Activated gamma-delta T cell treated with Interleukin-2 at 50 U/mL for 16 hours (primary cell): ENCODE data around the gene VKORC1.
"Not testable (repeated sequence)": the region's sequence is repeated elsewhere in the genome, so short reads cannot be mapped to it uniquely, and the experiment has no call there.

Source experiments
- DNase-seq: peaks from one replicate; pipeline ENCODE4 v3.0.0-alpha.2; 2020

The VKORC1 gene

DNA sequence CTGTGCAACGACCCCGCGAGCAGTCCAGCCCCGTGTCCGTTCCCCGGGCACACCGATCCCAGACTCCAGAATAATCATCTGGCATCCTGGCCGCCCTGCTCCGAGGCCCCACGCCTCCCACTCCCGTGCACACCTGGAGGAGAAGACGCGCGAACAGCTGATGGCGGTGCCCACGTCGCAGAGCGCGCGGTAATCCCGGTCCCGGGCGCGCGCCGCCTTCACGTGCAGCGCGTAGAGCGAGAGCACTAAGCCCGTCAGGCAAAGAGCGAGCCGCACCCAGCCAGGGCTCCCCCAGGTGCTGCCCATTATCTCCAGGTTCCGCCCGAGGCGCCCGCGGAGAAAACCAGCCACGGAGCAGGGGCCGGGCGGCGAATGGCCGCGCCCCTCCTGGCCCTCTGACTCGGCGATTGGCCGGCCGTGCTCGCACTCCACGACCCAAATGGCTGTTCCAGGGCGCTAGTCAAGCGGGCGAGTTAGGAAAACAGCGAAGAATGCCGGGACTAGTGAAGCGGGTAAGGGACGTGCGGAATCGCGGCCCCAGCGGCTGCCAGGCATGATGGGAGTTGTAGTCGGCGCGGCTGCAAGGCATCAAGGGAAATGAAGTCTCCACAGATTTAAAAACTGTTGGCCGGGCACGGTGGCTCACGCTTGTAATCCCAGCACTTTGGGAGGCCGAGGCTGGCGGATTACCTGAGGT, at the start of gene VKORC1:
Gene VKORC1, minus strand, starts transcription at position 374 of the 697 bp plus-strand sequence. Its CDS starts 68 bp downstream, at position 306.
- DNase-seq = peak; percentile 77

DNA sequence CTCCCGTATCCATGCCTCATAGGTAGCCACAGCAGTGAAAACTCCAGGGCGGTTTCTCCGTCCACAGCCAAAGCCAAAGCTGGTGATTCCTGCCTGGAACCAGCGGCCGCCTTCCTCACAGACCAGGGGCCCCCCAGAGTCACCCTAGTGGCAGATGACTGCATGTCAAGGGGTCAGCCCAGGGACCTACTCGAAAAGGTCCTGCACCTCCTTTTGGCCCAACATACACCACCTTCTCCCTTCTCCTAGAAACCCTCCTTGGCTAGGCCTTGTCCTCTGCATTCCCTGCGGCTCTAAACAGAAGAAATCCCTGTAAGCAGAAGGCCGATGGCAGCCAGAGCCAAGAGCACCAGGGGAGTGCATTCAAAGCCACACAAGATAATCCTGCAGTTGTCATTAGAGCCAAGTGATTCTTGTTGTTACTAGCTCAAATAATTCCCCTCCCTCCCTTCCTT, 49.1 kb upstream of the VKORC1 start:
- DNase-seq = no peak

DNA sequence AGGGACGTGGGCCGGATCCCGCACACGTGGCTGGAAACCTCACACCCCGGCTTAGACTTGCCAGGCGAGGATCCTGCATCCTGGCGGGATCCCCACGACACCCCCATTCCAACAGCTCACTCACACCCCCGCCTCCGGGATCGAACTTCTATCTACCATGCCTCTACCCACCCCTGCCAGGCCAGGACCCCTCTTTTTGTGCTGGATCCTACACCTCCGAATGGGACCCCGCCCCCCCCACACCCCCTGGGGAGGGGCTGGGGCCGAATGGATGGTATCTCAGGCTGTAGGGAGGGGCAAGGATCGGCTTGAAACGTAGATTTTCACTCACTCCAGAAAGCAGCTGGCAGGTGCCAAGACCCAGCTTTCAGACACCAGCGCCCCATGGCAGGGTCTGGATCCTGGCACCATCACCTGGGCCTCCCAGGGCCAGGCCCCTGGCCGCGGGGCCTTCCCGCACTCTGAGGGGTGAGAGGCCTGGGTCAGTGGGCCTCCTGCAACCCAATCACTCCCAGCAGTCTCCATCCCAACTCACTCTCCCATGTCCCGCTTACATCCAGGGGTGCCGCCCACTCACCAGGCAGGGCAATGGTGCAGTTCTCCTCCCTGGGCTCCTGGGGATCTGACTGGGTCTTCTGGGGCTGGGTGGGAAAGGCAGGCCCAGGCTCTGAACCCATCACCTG, 48.6 kb upstream of the VKORC1 start:
- DNase-seq = no peak

DNA sequence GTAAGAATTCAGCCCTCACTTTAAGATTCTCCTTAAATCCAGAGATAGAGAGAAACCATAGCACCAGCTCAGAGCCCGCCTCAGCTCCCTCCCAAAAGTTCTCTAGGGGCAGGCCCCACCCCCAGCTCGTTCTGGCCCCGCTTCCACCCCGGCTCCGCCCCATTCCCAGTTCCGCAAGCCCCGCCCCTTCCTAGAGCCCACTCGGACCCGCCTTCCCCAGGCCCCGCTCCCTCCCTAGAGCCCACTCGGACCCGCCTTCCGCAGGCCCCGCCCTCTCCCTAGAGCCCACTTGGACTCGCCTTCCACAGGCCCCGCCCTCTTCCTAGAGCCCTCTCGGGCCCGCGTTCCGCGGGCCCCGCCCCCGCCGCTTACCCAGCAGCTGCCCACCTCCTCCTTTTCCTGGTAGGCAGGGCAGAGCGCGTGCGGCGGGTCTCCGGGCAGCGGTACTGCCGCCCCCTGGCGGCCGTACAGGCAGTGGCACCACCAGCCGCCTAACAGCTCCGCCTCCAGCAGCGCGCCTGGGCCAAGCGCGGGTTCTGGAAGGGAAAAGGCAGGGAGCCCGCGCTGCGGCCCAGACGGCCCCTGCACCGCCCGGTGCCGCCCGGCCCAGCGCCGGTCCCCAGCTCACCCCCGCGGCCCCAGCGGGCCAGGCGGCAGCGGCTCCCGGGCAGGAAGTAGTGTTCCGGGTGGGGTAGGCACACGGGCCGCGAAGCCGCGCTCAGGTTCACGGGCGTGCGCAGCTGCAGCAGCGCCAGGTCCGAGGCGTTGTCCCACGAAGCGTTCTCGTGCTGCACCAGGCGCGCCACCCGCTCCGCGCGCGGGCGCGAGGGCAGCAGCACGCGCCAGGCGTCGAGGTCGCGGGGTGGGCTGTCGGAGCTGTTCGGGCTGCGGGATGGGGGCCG, 47.8 kb upstream of the VKORC1 start:
- DNase-seq = peak; percentile 95

DNA sequence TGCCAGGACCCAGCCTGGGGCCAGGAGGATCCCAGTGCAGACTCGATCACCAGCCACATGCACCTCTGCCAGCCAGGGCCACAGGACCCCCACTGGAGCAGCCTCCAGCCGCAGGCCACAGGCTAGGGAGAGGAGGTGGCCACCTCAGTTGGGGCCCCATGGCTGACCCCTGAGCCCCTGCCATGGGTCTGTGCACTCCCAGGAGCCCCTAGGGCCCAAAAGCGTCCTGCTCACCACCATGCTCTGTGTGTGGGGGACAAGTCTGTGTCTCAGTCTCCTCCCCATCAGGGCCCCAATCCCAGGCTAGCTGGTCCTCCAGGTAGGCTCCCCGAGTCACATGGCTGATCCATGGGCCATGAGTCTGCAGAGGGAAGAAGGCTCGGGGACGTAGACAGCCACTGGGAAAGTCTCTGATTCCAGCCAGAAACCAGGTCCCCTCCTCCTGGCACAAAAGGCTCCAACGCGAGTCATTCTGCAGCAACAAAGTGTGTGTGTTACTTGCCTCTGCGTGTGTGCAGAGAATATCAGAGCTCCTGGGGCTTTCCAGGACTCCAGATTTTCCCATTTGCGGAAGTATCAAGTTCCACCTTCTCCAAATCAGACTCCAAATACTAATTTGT, 47.0 kb upstream of the VKORC1 start:
- no peak for DNase-seq

DNA sequence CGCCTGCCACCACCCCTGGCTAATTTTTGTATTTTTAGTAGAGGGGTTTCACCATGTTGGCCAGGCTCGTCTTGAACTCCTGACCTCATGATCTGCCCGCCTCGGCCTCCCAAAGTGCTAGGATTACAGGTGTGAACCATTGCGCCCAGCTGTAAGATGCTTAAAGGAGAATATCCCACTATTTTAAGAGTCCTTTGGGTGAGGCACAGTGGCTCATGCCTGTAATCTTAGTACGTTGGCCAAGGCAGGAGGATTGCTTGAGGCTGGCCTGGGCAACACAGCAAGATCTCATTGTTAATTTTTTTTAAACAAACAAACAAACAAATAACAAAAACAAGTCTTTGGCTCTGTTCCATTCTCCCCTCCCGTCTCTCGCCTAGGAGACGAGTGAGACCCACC, 46.5 kb upstream of the VKORC1 start:
- not testable (repeated sequence) for DNase-seq

DNA sequence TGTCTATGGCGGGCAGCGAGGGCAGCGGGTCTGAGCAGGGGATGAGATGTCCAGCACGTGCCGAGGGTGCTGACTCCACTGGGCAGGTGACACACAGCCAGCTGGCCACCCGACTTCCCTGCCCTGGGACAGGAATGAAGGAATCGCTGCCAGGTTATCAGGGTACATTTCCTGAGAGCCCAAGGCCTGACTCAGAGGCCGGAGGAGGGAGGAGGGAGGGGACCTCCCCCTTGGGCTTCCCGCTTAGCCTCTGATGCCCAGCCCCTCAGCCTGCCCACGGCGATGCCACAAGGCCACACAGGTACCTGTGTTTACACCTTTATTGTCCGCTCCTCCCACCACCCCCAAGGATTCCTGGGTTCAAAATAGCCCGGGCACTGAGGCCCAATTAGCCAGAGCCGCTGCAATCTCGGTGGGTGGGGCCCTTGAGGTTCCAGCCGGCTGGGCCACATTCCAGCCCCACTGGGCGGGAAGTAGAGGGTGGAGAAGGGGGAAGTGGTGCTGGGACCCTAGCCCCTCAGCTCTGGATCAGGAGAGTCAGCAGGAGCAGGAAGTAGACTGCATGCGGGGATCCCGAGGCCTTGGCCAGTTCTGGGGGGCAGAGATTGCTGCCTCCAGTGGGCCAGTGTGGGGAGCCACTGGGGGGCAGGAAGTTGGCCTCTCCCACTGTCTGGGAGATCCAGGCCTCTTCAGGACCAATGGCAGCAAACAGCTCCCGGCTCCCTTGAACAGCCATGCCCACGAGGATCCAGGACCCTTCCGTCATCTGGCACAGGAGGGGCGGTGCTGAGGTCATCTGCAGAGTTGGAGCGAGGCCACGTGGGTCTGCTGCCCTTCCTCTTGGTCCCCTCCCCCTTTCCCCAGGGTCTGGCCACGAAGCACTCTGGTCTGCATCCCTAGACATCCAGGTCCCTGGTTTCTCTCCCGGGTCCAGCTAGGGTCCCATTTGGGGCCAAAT, 44.3 kb upstream of the VKORC1 start:
- no peak for DNase-seq

DNA sequence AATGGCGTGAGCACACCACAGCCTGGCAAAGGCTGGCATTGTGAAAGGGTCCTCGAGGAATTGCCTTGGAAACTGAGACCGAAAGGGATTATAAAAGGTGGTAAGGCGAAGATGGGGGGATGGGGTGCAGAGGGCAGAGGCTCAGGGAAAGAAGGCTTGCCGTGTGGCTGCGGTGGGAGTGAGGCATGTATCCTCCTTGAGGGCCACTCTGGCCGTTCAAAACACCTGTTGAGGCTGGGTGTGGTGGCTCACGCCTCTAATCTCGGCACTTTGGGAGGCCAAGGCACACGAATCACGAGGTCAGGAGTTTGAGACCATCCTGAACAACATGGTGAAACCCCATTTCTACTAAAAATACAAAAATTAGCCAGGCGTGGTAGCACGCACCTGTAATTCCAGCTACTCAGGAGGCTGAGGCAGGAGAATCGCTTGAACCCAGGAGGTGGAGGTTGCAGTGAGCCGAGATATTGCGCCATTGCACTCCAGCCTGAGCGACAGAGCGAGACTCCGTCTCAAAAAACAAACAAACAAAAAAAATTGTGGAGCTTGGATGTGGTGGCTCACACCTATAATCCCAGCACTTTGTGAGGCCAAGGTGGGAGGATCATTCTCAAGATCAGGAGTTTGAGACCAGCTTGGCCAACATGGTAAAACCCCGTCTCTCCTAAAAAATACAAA, 42.4 kb upstream of the VKORC1 start:
- not testable (repeated sequence) for DNase-seq

DNA sequence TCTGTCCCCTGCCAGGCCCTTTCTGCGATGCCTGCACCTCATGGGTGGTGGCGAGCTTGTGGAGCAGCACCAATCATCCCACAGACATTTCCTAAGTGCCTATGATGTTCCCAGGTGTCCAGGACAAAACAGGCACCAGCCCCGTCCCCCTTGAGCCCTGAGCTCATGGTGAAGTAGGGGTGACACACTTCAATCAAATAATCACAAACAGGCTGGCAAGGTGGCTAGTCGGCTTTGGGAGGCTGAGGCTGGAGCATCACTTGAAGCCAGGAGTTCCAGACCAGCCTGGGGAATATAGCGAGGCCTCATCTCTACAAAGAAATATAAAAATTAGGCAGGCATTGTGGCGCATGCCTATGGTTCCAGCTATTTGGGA, 41.7 kb upstream of the VKORC1 start:
- DNase-seq = no peak

DNA sequence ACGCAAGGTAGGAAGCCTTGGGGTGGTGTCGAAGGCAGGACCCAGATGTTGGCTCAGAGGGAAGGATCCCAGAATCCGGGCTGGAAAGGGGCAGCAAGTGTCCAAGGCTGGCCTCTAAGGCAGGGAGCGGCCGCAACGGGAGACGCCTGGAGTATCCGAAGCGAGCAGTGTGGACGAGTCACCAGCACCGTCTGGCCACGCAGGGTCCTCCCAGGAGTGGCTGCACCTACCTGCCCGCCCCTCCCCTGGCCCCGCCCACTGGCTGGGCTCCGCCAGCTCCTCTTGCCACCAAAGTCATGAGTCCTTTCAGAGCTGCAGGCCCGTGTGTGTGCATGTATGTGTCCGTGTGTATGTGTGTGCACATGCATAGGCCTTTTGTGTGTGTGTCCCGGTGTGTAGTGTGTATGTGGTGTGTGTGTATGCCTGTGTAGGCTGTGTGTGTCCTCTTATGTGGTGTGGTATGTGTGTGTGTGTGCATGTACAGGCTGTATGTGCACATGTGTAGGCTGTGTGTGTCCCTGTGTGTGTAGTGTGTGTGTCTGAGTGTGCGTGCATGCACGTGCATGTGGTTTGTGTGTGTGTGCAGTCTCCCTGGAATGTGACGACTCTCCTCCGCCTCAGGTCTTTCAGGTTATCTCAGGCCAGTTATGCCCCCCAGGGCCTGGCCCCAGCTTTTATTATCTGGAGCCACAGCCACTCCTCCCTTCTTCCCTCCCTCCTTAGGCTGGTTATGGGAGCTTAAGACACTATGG, 41.1 kb upstream of the VKORC1 start, which contains the start of gene PRSS8:
Gene PRSS8, minus strand, starts transcription at position 193 of the 752 bp plus-strand sequence. CDS start 229 bp downstream, outside the sequence.
- DNase-seq = no peak

DNA sequence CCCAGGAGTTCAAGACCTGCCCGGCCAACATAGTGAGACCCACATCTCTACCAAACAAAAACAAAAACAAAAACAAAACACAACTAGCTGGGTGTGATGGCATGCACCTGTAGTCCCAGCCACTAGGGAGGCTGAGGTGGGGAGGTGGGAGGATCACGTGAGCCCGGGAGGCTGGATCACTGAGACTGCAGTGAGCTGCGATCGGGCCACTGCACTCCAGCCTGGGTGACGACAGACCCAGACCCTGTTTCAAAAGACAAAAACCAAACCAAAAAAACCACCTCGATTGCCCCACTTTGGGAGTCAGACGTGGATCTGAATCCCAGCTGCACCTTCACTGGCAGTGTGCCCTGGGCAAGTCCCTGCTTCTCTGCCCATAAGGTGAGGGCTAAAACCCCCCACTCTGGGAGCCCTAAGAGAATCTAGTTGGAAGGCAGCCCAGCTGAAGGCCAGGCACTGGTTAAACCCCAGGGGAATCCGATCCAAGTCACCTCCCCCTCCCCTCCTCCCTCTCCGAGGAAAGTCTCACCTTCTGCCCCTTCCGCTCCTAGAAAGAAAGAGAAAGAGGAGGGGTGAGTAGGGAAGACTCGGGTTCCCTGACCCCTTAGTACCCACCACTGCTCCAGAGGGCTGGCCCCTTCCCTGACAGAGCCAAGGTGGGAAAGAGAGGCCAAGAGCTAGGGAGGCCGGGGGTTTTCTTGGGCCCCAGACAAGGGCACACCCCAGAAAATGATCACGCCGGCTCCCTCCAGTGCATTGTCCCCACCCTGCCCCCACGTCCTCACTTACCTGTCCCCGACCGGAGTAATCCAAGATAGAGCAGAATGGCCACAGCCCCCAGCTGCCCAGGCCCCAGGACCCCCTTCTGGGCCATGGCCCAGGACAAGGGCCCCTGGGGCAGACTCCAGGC, 40.3 kb upstream of the VKORC1 start:
- DNase-seq = no peak

DNA sequence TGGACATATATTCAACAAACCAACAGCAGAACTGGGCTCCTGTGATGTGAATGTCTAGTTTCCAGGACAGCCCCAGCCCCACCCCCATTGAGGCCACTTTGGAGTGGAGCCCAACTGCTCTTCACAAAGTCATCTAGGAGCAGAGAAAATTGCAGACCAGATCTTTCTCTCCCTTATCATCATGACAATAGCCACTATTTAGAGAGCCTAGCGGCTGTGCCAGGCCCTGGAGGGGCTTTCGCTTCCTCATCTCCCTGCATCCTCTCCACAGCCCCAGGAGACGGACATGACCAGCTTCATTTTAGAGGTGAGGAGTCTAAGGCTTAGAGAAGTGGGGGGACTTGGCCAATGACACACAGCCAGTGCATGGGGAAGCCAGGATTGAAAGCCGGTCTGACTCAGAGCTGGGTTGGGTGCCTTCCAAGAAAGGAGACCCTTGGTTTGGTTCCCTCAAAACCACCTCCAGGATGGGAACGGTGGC, 39.5 kb upstream of the VKORC1 start:
- DNase-seq = no peak

DNA sequence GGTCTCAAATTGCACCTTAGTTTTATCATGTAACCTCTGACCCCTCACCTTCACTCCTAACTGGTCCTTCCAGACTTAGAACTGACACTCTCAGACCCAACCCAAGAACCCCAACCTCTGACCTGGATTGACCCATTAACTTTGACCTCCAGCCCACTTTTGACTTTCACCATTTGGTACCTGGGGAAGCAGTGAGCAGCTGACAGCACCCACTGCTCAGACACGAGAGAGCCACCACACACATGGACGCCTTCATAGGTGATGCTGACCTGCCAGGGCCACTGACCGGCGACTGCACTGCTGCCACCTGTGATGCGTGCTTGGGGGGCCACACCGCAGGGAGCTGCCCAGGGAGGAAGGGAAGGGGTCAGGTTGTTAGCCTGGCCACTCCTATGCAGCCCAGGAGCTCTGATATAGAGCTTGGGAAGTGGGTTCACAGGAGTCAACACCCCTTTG, 38.5 kb upstream of the VKORC1 start:
- DNase-seq = no peak

DNA sequence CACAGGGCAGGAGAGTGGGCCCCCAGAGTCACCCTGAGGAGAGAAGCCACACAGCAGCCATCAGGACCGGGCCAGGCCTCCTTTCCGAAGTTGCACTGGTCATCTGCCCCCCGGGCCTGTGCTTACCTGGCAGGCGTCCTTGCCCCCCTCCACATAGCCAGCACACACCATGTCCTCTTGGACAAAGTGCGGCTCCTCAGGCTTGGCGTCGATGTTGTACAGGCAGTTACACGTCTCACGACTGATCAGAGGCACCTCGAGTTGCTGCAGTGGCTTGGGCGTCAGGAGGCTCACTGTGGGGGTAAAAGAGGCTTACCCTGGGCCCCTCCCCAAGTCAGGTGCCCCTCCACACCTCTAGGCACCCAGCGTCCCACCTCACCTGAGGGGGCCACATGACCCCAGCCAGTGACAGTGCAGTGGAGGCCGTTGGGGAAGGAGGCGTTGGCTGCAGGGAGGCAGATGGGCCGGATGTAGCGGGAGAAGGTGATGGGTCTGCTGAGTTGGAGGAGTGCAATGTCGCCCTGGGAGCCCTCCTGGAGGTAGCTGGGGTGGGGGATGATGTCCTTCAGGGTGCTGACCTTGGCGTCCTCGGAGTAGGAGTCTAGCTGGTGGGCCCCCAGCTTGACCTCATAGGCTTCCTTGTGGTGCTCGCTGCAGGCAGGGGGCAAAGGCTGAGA, 37.8 kb upstream of the VKORC1 start:
- DNase-seq = no peak

DNA sequence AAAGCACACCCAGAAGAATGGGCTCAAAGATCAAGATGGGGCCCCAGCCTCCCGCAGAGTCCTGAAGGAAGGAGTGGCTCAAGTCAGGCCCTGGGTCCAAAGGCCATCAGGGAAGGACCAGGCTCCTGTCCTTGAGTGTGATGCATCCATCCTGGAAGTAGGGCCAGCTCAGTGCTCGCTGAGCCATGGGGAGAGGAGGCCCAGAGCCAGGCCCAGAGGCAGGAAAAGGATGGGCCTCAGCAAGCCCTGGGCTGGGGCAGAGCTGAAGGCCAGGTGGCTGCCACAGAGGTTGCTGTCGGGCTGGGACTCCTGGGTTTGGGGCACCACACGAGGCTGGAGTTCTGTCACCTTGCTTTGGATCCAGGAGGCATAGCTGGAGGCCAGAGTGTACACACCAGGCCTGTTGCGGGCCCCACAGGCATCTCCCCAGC, 37.3 kb upstream of the VKORC1 start:
- DNase-seq = no peak

DNA sequence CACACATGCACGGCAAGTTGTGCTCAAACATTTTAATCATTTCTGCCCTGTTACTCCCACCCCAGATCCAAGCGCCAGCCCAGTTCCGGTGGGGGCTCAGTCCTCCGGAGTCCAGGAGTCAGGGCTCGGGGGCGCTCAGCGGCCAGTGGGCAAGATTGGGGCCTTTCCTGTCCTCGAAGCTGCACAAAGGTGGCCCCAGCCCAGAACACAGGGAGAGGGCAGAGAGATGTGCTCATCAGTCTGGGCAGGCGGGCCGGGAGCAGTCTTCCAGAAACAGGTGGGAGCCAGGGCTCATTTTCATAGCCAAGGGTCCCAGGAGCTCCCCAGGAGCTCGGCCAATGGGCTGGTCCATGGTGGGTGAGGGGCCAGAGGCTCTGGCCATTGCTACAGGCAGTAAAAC, 36.8 kb upstream of the VKORC1 start:
- no peak for DNase-seq

DNA sequence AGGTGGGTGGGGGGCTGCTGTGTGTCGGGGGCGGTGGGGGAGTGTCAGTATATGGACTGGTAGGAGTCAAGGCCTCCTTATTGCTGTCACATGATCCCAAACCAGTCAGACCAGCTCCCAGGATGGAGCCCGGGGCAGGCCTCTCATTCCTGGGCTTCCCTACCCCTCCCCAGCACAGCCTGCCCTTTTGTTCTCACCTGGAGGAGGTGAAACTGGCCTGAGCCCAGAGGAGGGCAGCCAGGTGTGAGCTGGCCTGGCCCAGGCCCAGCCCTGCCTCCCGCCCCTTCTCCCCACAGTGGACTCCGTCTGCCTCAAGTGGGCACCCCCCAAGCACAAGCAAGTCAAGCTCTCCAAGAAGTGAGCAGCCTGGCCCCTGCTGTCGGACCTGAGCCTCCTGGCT, 36.3 kb upstream of the VKORC1 start:
- DNase-seq = no peak

DNA sequence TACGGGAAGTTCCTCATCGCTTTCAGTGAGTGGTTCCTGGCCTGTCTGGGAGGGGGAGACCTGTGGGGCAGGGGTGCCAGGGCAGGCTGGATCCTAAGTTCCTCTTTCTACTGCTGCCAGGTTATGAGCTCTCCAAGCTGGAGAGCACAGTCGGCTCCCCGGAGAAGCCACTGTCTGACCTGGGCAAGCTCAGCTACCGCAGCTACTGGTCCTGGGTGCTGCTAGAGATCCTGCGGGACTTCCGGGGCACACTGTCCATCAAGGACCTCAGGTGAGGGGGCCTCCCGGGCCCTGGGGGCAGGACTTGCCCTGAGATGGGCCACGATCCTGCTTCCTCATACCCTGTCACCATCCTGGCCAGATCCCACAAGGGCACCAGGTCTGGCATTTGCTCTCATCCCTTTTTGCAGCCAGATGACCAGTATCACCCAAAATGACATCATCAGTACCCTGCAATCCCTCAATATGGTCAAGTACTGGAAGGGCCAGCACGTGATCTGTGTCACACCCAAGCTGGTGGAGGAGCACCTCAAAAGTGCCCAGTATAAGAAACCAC, 35.8 kb upstream of the VKORC1 start:
- no peak for DNase-seq
